ENCODE results near the gene PEX14.
"Not testable (repeated sequence)": the region's sequence is repeated elsewhere in the genome, so short reads cannot be mapped to it uniquely, and the experiment has no call there.

PEX14 gene

GRCh38 chr1:10504249-10504648, 29.5 kb downstream of the PEX14 start:
- no peak overlapping the region for H3K4me3 ChIP-seq (ENCODE audit: low read depth, low read length)
- DNase-seq (ENCODE audit: low read depth, low spot score) = no peak
- no peak for TF ChIP-seq CTCF (IDR thresholded peaks at IDR 0.05; ENCODE audit: low read depth, low read length)
- in situ Hi-C loops (cut with HindIII; ENCODE audit: low sequenced_read_pairs) = no loop called here

- DNase-seq (ENCODE audit: low read depth, low spot score); H3K4me3 ChIP-seq (ENCODE audit: low read depth, low read length); in situ Hi-C loops (cut with HindIII; ENCODE audit: low sequenced_read_pairs): not testable (repeated sequence)
Observed at GRCh38 chr1:10506046-10506676, 31.4 kb downstream of the PEX14 start.

DNA sequence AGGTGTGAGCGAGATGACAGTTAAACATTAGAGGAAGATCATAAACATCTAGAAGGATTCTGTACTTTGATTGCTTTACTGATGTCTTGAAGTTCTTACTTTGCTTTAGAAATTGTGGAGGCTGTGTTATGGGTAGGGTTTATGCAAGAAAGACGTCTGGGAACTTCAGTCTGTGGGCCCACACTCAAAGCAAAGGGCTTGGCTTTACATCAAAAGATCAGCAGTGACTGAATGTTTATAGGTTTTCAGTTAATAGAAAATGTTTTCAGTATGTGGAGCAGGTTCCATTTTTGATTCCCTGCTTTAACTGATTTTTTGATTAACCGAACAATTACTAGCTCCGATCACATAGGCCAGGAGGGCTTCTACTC, 31.9 kb downstream of the PEX14 start:
- no peak for TF ChIP-seq CTCF (IDR thresholded peaks at IDR 0.05; ENCODE audit: low read depth, low read length)
- DNase-seq (ENCODE audit: low read depth, low spot score) = no peak
- no peak overlapping the region for H3K4me3 ChIP-seq (ENCODE audit: low read depth, low read length)
- in situ Hi-C loops (cut with HindIII; ENCODE audit: low sequenced_read_pairs) = no loop called here

DNA sequence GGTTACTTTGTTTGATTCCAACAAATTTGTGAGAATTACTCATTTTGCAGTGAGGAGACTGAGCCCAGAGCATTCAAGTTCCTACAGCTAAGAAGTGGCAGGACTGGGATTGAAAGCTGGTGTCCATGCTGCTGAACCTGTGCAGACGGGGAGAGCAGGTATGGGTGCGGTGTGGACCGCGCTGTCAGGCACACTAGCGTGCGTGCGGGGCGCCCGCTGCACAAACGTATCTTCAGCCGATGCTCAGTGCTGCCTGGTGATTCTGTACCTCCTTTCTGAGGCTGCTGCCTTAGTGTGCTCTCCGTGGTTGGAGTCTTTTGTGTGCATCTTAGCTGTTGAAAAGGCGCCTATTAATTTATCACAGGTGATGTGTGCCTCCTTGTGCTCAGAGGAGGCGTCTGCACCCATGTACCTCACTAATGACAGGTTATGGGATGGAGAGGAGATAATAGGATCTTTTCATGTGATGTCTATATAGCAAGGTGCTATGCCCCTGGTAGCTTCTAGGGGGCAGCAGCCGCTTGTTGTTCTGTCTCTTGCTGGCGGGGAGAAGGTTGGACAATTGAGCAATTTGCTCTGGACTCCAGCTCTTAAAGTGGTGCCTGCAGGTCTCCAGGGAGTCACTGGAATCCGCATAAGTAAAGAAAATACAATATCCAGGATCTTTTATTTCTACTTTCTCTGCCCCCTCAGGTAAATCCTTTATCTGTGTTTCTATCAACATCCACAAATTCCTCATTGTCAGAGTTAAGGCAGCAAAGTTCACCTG, 32.5 kb downstream of the PEX14 start:
- in situ Hi-C loops (cut with HindIII; ENCODE audit: low sequenced_read_pairs) = no loop called here

DNA sequence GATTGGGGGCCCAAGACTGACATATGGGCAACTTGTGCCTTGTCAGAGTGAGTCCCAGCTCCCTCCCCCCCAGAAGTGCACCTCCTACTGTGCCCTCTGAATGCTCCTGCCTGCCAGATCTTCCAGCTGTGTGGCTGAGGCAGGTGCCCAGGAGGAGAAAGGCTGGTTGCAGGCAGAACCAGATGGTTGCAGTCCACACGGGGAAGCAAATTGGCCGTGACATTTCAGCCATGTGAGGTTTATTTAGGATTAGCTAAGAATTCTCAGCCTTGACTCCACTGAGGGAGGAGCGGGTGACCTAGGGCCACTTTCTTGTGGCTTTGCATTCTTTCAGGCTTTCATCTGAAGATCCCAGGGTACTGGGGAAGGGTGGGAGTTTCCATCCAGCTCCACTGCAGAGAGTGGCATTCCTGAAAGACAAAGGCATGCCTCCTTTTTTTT, 33.8 kb downstream of the PEX14 start:
- no peak overlapping the region for H3K4me3 ChIP-seq (ENCODE audit: low read depth, low read length)
- DNase-seq (ENCODE audit: low read depth, low spot score) = peak; percentile 24
- TF ChIP-seq CTCF (IDR thresholded peaks at IDR 0.05; ENCODE audit: low read depth, low read length) = no peak
- in situ Hi-C loops (cut with HindIII; ENCODE audit: low sequenced_read_pairs) = no loop called here

More for the DNA sequence above, 32.5 kb downstream of the PEX14 start:
- peak; percentile 98 for TF ChIP-seq CTCF (IDR thresholded peaks at IDR 0.05; ENCODE audit: low read depth, low read length)
- DNase-seq (ENCODE audit: low read depth, low spot score) = peak; percentile 77
- no peak overlapping the region for H3K4me3 ChIP-seq (ENCODE audit: low read depth, low read length)

DNA sequence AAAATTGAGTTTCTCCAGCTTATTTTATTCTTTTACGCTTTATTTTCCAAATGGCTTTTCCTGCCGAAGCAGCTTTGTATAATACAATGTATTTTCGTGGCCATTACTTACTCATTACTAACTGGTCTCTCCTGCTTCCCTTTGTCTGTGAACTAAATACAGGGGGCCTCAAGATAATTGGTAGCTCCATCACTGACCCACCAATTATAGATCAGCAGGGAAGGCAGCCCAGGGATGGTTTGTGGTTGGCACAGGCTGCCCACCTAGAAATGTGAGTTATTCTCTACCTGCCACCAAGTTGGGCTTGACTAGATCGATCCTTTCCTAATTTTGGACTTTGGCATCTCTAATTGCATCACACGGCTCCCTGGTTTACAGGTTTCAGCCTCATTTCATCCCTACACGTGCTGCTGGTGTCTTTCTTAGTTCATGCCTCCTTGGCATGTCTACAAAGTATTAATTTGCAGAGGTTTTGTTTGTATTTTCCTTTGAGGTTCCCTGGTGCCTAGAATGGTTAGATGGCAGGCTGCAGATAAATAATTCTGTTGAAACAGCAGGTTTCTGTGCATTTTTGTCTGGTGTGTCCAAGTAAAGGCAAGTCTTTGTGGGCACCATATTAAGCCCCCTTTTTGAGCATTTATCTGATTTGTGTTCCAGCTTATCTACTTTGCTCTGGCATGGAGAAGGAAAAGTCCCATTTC, 35.2 kb downstream of the PEX14 start:
- DNase-seq (ENCODE audit: low read depth, low spot score) = no peak
- in situ Hi-C loops (cut with HindIII; ENCODE audit: low sequenced_read_pairs) = no loop called here
- no peak for TF ChIP-seq CTCF (IDR thresholded peaks at IDR 0.05; ENCODE audit: low read depth, low read length)
- H3K4me3 ChIP-seq (ENCODE audit: low read depth, low read length) = no peak overlapping the region

Data from astrocyte of the spinal cord (primary cell).